Glutamatergic neuron (in vitro differentiated cells): Measurements from ENCODE around the gene PCSK5. TPM values are rescaled to one million over a fixed set of nuclear protein-coding genes. Genes with fewer than 3 reads are reported as not detected.

Experiments
- DNase-seq: peaks from one replicate; pipeline ENCODE4 v3.0.0; 2022
- H3K27ac Mint-ChIP-seq: one replicate; pipeline ENCODE4 v1.8.0; 2020; ENCODE audit warnings: mild to moderate bottlenecking, mixed read lengths, inconsistent platforms; ENCODE audit not compliant: unreplicated experiment
- H3K27me3 Mint-ChIP-seq: one replicate; pipeline ENCODE4 v1.8.0; 2020; ENCODE audit warnings: mild to moderate bottlenecking, moderate library complexity, mixed read lengths, inconsistent platforms; ENCODE audit not compliant: unreplicated experiment
- H3K36me3 Mint-ChIP-seq: one replicate; pipeline ENCODE4 v1.8.0; 2020; ENCODE audit warnings: mild to moderate bottlenecking, mixed read lengths, inconsistent platforms; ENCODE audit not compliant: unreplicated experiment
- H3K4me1 Mint-ChIP-seq: one replicate; pipeline ENCODE4 v1.8.0; 2020; ENCODE audit warnings: mild to moderate bottlenecking, low read depth, mixed read lengths, inconsistent platforms; ENCODE audit not compliant: unreplicated experiment
- H3K4me3 Mint-ChIP-seq: one replicate; pipeline ENCODE4 v1.8.0; 2020; ENCODE audit warnings: mild to moderate bottlenecking, mixed read lengths, inconsistent platforms; ENCODE audit not compliant: unreplicated experiment
- H3K9me3 Mint-ChIP-seq: one replicate; pipeline ENCODE4 v1.8.0; 2020; ENCODE audit warnings: mild to moderate bottlenecking, moderate library complexity, mixed read lengths, inconsistent platforms; ENCODE audit not compliant: unreplicated experiment
- CTCF ChIP-seq: fragments of 200-600 bp; sonication (generic); IDR thresholded peaks from one replicate; pipeline ENCODE4 v1.5.0; 2021; ENCODE audit not compliant: partially characterized antibody, unreplicated experiment
- total RNA-seq: library from RNA; stranded (reverse); fragmentation: NEBNext Ultra II Directional; extraction: Animal tissue kit (Norgen Biotek cat#: 25700); gene quantifications from one replicate; pipeline ENCODE4 v1.2.1, GENCODE V29; 2021; ENCODE audit not compliant: unreplicated experiment

The PCSK5 gene
- total RNA-seq, 1 donor from 2014 or later = 9.6 TPM

GRCh38 chr9:75903785-75904360, 13.4 kb downstream of the PCSK5 start:
- peaks cover 5% of the 10 kb centered on the region for H3K4me1 Mint-ChIP-seq
- no peak overlapping the region for H3K4me3 Mint-ChIP-seq
- TF ChIP-seq CTCF = no peak
- no peak overlapping the region for H3K27ac Mint-ChIP-seq
- peaks cover 4% of the 10 kb centered on the region for H3K36me3 Mint-ChIP-seq
- no peak for DNase-seq
- H3K9me3 Mint-ChIP-seq = peaks cover 4% of the 10 kb centered on the region
- H3K27me3 Mint-ChIP-seq = no peaks in the 10 kb centered on the region

GRCh38 chr9:75904364-75904763, 13.9 kb downstream of the PCSK5 start:
- no peak for TF ChIP-seq CTCF
- Mint-ChIP-seq H3K4me3 (no peak overlapping the region), H3K27me3 (no peaks in the 10 kb centered on the region), H3K9me3 (peaks cover 4% of the 10 kb centered on the region), H3K27ac (no peak overlapping the region), H3K36me3 (peaks cover 4% of the 10 kb centered on the region), H3K4me1 (peaks cover 4% of the 10 kb centered on the region)
- no peak for DNase-seq

GRCh38 chr9:75906531-75906930, 16.1 kb downstream of the PCSK5 start:
- no peak for TF ChIP-seq CTCF
- Mint-ChIP-seq H3K4me1 (peaks cover 7% of the 10 kb centered on the region), H3K9me3 (peaks cover 2% of the 10 kb centered on the region), H3K27ac (no peak overlapping the region), H3K27me3 (no peaks in the 10 kb centered on the region), H3K36me3 (peaks cover 4% of the 10 kb centered on the region), H3K4me3 (no peak overlapping the region)
- no peak for DNase-seq

GRCh38 chr9:75907329-75907728, 16.9 kb downstream of the PCSK5 start:
- Mint-ChIP-seq H3K4me3 (no peak overlapping the region), H3K27me3 (no peaks in the 10 kb centered on the region), H3K27ac (no peak overlapping the region), H3K9me3 (peaks cover 2% of the 10 kb centered on the region), H3K4me1 (peaks cover 7% of the 10 kb centered on the region), H3K36me3 (peaks cover 4% of the 10 kb centered on the region)
- no peak for TF ChIP-seq CTCF
- no peak for DNase-seq

- Mint-ChIP-seq H3K27ac (no peak overlapping the region), H3K9me3 (peaks cover 2% of the 10 kb centered on the region), H3K27me3 (no peaks in the 10 kb centered on the region), H3K4me1 (peaks cover 7% of the 10 kb centered on the region), H3K36me3 (peaks cover 4% of the 10 kb centered on the region), H3K4me3 (no peak overlapping the region)
- DNase-seq = no peak
- TF ChIP-seq CTCF = no peak
Measured at GRCh38 chr9:75907923-75908322, 17.4 kb downstream of the PCSK5 start.
